Stomach (tissue), 9 donors: ENCODE measurements around the gene KHSRP. TPM values are rescaled to one million over a fixed set of nuclear protein-coding genes. Genes with fewer than 3 reads are reported as not detected.

ENCODE experiments used
- DNase-seq, 2 donors: peaks; one replicate each; pipeline versions ENCODE4 v3.0.0 to v3.0.0-alpha.2; 2013 to 2019
- H3K27ac ChIP-seq, 5 donors: fragments of 200-600 bp in 4 of 5; sonication (generic) in 4 of 5; one replicate each; pipeline ENCODE4 v1.5.1; 2013 to 2019; ENCODE audit warnings: mild to moderate bottlenecking in 1 of 5, moderate library complexity in 1 of 5
- H3K27me3 ChIP-seq, 3 donors: fragments of 200-600 bp; sonication (generic); one replicate each; pipeline ENCODE4 v1.5.1; 2017 to 2019; ENCODE audit warnings: mixed run types in 1 of 3
- H3K36me3 ChIP-seq, 4 donors: fragments of 200-600 bp; sonication (generic); 1 replicate in 3 of 4; 2 replicates in 1 of 4; pipeline ENCODE4 v1.5.1; 2016 to 2019
- H3K4me1 ChIP-seq, 4 donors: fragments of 200-600 bp; sonication (generic); one replicate each; pipeline ENCODE4 v1.5.1; 2016 to 2019
- H3K4me3 ChIP-seq, 4 donors: fragments of 200-600 bp; sonication (generic) in 3 of 4; one replicate each; pipeline ENCODE4 v1.5.1; 2016 to 2019; ENCODE audit warnings: mild to moderate bottlenecking in 1 of 4
- H3K9me3 ChIP-seq, 4 donors: fragments of 200-600 bp; sonication (generic); one replicate each; pipeline ENCODE4 v1.5.1; 2016 to 2019
- CTCF ChIP-seq, 7 experiments: fragments of 450-650 bp in 4 of 7; fragments of 200-600 bp in 3 of 7; sonication (generic) in 3 of 7; IDR thresholded peaks; one replicate each; pipeline ENCODE4 v1.5.1; 2016 to 2019; ENCODE audit warnings: antibody characterized with exemption in 7 of 7, control low read depth in 2 of 7, mild to moderate bottlenecking in 1 of 7
- EP300 ChIP-seq: sonication (generic); formaldehyde crosslinking; IDR thresholded peaks from one replicate; pipeline ENCODE4 v1.6.1; 2017; ENCODE audit warnings: antibody characterized with exemption
- POLR2A ChIP-seq, 4 donors: fragments of 450-650 bp; IDR thresholded peaks; one replicate each; pipeline ENCODE4 v1.6.1; 2016; ENCODE audit warnings: antibody characterized with exemption in 4 of 4, control low read depth in 2 of 4, mild to moderate bottlenecking in 1 of 4, moderate library complexity in 1 of 4
- POLR2AphosphoS5 ChIP-seq, 3 donors: sonication (generic); formaldehyde crosslinking; IDR thresholded peaks; one replicate each; pipeline ENCODE4 v1.6.1; 2016; ENCODE audit warnings: antibody characterized with exemption in 3 of 3
- WGBS, 5 donors: extraction: QIAGEN DNeasy Blood & Tissue Kit in 3 of 5; methylation state at CpG; one replicate each; pipeline versions ENCODE4 v1.1.5 to v1.1.7; 2013 to 2018; 5-methylcytosine and 5-hydroxymethylcytosine counted together
- intact Hi-C: fragments of 100-400 bp; cut with DNase I; formaldehyde crosslinking; loops from one replicate; pipeline ENCODE4 v1.15.1; 2023; ENCODE audit warnings: low total_unique reads
- polyA plus RNA-seq, 3 donors: library from polyadenylated mRNA; stranded (reverse); fragments of 200-250 nt; gene quantifications; one replicate each; pipeline ENCODE4 v1.2.3, GENCODE V29; 2013
- total RNA-seq, 5 donors: library from RNA; depleted of rRNA; stranded (reverse); fragments of >200 nt; gene quantifications; one replicate each; pipeline versions ENCODE4 v1.1.0 to v1.2.3, GENCODE V29; 2014 to 2016
- donor health status: healthy with polysubstance abuse.
- donor health status: Bipolar disorder and iron deficiency.
- donor health status: healthy.

Gene KHSRP
- total and polyA plus RNA-seq, 8 donors = 49.1 to 130 (median 111) TPM

GRCh38 chr19:6413291-6413690 is 11.3 kb downstream of the KHSRP start:
- Histone ChIP-seq H3K27ac (peak overlapping the region in 3 of 5 donors; percentile 35 to 62 (median 55)), H3K4me3 (no peak overlapping the region), H3K9me3 (no peaks in the 10 kb centered on the region), H3K4me1 (peaks cover 0 to 30% (median 23%) of the 10 kb centered on the region in 4 donors), H3K27me3 (no peaks in the 10 kb centered on the region), H3K36me3 (peaks cover 44 to 52% (median 46%) of the 10 kb centered on the region in 4 donors)
- 15 to 36% (median 30%) methylated on average over 10 of the region's 10 CpGs for WGBS, 5 donors
- peak in 1 of 2 donors; percentile 50 for DNase-seq
- intact Hi-C loops = no loop called here
- TF ChIP-seq POLR2A (IDR thresholded peaks at IDR 0.05) (no peak), CTCF (IDR thresholded peaks at IDR 0.05) (no peak), EP300 (no peak), POLR2AphosphoS5 (IDR thresholded peaks at IDR 0.05) (no peak)

GRCh38 chr19:6412447-6413091 is 12.0 kb downstream of the KHSRP start:
- Histone ChIP-seq H3K4me3 (no peak overlapping the region), H3K9me3 (no peaks in the 10 kb centered on the region), H3K36me3 (peaks cover 37 to 45% (median 39%) of the 10 kb centered on the region in 4 donors), H3K27ac (peak overlapping the region in 3 of 5 donors; percentile 32 to 62 (median 35)), H3K27me3 (no peaks in the 10 kb centered on the region), H3K4me1 (peaks cover 0 to 23% (median 16%) of the 10 kb centered on the region in 4 donors)
- 22 to 35% (median 29%) methylated on average over 5 to 15 of the region's 15 CpGs for WGBS, 5 donors
- TF ChIP-seq EP300 (no peak), POLR2AphosphoS5 (IDR thresholded peaks at IDR 0.05) (no peak), CTCF (IDR thresholded peaks at IDR 0.05) (peak in 3 of 7 experiments; percentile 35 to 49 (median 43))
- intact Hi-C loops = no loop called here
- DNase-seq = peak; percentile 61 to 83

GRCh38 chr19:6412061-6412446 is 12.6 kb downstream of the KHSRP start:
- Histone ChIP-seq H3K4me3 (no peak overlapping the region), H3K27ac (no peak overlapping the region), H3K4me1 (peaks cover 0 to 21% (median 16%) of the 10 kb centered on the region in 4 donors), H3K27me3 (no peaks in the 10 kb centered on the region), H3K36me3 (peaks cover 32 to 40% (median 34%) of the 10 kb centered on the region in 4 donors), H3K9me3 (no peaks in the 10 kb centered on the region)
- 56 to 82% (median 63%) methylated on average over 7 to 12 of the region's 12 CpGs for WGBS, 5 donors
- TF ChIP-seq EP300 (no peak), POLR2A (IDR thresholded peaks at IDR 0.05) (no peak), POLR2AphosphoS5 (IDR thresholded peaks at IDR 0.05) (no peak), CTCF (IDR thresholded peaks at IDR 0.05) (no peak)
- intact Hi-C loops = no loop called here
- no peak for DNase-seq

- DNase-seq = no peak
- no peaks in the 10 kb centered on the region for H3K27me3 ChIP-seq
- intact Hi-C loops = no loop called here
- no peak overlapping the region for H3K4me3 ChIP-seq
- no peaks in the 10 kb centered on the region for H3K9me3 ChIP-seq
- no peak for TF ChIP-seq CTCF (IDR thresholded peaks at IDR 0.05)
- TF ChIP-seq EP300 = no peak
- no peak for TF ChIP-seq POLR2A (IDR thresholded peaks at IDR 0.05)
- TF ChIP-seq POLR2AphosphoS5 (IDR thresholded peaks at IDR 0.05) = no peak
- WGBS, 5 donors = 91 to 96% (median 93%) methylated on average over 6 of the region's 6 CpGs
- peaks cover 6 to 13% (median 7%) of the 10 kb centered on the region in 4 donors for H3K36me3 ChIP-seq
- H3K27ac ChIP-seq = no peak overlapping the region
- H3K4me1 ChIP-seq = peaks cover 0 to 19% (median 15%) of the 10 kb centered on the region in 4 donors
Measured at GRCh38 chr19:6409346-6409745, 15.3 kb downstream of the KHSRP start.
